Measurements from ENCODE around the gene LMO1.

DNA sequence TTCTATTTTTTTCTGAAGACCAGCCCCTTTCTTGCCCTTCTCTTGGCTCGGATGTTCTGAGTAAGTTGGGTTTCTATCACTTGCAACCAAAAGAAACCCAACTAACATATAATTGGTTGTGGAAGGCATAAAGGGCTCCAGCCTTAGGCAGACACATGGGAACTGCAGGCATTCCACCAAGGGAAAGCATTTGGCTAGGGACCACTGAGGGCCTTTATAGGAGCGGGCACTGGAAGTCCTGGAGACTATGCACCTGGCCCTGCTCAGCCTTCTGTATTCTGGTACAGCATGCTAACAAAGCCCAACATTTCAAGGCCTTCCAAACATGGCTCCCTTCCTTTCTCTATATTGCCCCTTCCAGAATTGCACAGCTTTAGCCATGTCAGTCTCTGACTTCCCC, 17.6 kb upstream of the LMO1 start:
- TF ChIP-seq, protein P1, sequence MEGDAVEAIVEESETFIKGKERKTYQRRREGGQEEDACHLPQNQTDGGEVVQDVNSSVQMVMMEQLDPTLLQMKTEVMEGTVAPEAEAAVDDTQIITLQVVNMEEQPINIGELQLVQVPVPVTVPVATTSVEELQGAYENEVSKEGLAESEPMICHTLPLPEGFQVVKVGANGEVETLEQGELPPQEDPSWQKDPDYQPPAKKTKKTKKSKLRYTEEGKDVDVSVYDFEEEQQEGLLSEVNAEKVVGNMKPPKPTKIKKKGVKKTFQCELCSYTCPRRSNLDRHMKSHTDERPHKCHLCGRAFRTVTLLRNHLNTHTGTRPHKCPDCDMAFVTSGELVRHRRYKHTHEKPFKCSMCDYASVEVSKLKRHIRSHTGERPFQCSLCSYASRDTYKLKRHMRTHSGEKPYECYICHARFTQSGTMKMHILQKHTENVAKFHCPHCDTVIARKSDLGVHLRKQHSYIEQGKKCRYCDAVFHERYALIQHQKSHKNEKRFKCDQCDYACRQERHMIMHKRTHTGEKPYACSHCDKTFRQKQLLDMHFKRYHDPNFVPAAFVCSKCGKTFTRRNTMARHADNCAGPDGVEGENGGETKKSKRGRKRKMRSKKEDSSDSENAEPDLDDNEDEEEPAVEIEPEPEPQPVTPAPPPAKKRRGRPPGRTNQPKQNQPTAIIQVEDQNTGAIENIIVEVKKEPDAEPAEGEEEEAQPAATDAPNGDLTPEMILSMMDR (IDR thresholded peaks at IDR 0.05; ENCODE audit: insufficient read depth, low read length, poor library complexity, severe bottlenecking), result no peak
- TF ChIP-seq EZH2phosphoT487 (conservative IDR thresholded peaks at IDR 0.05; ENCODE audit: low read length), result no peak
